HEK293 (cell line): ENCODE measurements around the gene CAMK2N2.
A peak's percentile ranks its signal among the peaks of the same experiment; 100 is the strongest.

Experiments used
- GLI4 ChIP-seq: fragments of 450-650 bp; formaldehyde crosslinking; IDR thresholded peaks from 2 replicates; pipeline ENCODE4 v1.5.1; 2016; ENCODE audit warnings: missing biosample characterization, missing genetic modification characterization
- KLF9 ChIP-seq: fragments of 450-650 bp; formaldehyde crosslinking; IDR thresholded peaks from 2 replicates; pipeline ENCODE4 v1.5.1; 2016; ENCODE audit warnings: missing biosample characterization, missing genetic modification characterization, low read depth
- PRDM10 ChIP-seq: fragments of 450-650 bp; formaldehyde crosslinking; IDR thresholded peaks from 2 replicates; pipeline ENCODE4 v1.5.1; 2016; ENCODE audit warnings: missing biosample characterization, missing genetic modification characterization
- REST ChIP-seq: fragments of 450-650 bp; formaldehyde crosslinking; IDR thresholded peaks from 2 replicates; pipeline ENCODE4 v1.5.1; 2016; ENCODE audit warnings: missing biosample characterization, missing genetic modification characterization
- SP3 ChIP-seq: fragments of 450-650 bp; formaldehyde crosslinking; IDR thresholded peaks from 2 replicates; pipeline ENCODE4 v1.5.1; 2016; ENCODE audit warnings: missing biosample characterization, missing genetic modification characterization
- ZBTB20 ChIP-seq: fragments of 450-650 bp; formaldehyde crosslinking; IDR thresholded peaks from 2 replicates; pipeline ENCODE4 v1.5.1; 2016; ENCODE audit warnings: missing biosample characterization, missing genetic modification characterization
- ZNF148 ChIP-seq: fragments of 450-650 bp; formaldehyde crosslinking; IDR thresholded peaks from 2 replicates; pipeline ENCODE4 v1.5.0; 2017; ENCODE audit warnings: missing biosample characterization, missing genetic modification characterization, borderline replicate concordance
- ZNF155 ChIP-seq: fragments of 450-650 bp; formaldehyde crosslinking; IDR thresholded peaks from 2 replicates; pipeline ENCODE4 v1.5.1; 2016; ENCODE audit warnings: missing biosample characterization, missing genetic modification characterization
- ZNF16 ChIP-seq: fragments of 450-650 bp; formaldehyde crosslinking; IDR thresholded peaks from 2 replicates; pipeline ENCODE4 v1.5.1; 2016; ENCODE audit warnings: low read depth, missing biosample characterization, missing genetic modification characterization
- ZNF341 ChIP-seq: fragments of 450-650 bp; formaldehyde crosslinking; IDR thresholded peaks from 2 replicates; pipeline ENCODE4; 2016; ENCODE audit warnings: low read depth, missing biosample characterization, missing genetic modification characterization
- ZNF558 ChIP-seq: fragments of 450-650 bp; formaldehyde crosslinking; IDR thresholded peaks from 2 replicates; pipeline ENCODE4 v1.5.1; 2016; ENCODE audit warnings: missing biosample characterization, missing genetic modification characterization
- ZNF560 ChIP-seq: fragments of 450-650 bp; formaldehyde crosslinking; IDR thresholded peaks from 2 replicates; pipeline ENCODE4 v1.5.1; 2017; ENCODE audit warnings: missing biosample characterization, missing genetic modification characterization, borderline replicate concordance
- ZNF658 ChIP-seq: fragments of 450-650 bp; formaldehyde crosslinking; IDR thresholded peaks from 2 replicates; pipeline ENCODE4; 2016; ENCODE audit warnings: missing biosample characterization, missing genetic modification characterization
- ZNF843 ChIP-seq: fragments of 450-650 bp; formaldehyde crosslinking; IDR thresholded peaks from 2 replicates; pipeline ENCODE4 v1.5.1; 2016; ENCODE audit warnings: missing biosample characterization, missing genetic modification characterization
- TF ChIP-seq, protein P1 (sequence below): fragments of 450-650 bp; formaldehyde crosslinking; IDR thresholded peaks from 2 replicates; pipeline ENCODE4 v1.5.1; 2016; ENCODE audit warnings: missing biosample characterization, missing genetic modification characterization, borderline replicate concordance
- TF ChIP-seq, protein P2 (sequence below): fragments of 450-650 bp; formaldehyde crosslinking; IDR thresholded peaks from 2 replicates; pipeline ENCODE4 v1.5.1; 2016; ENCODE audit warnings: missing biosample characterization, missing genetic modification characterization
- TF ChIP-seq, protein P3 (sequence below): fragments of 450-650 bp; formaldehyde crosslinking; optimal IDR thresholded peaks from 2 replicates; pipeline ENCODE3; 2016; ENCODE audit warnings: missing biosample characterization, mild to moderate bottlenecking, missing genetic modification characterization
- TF ChIP-seq, protein P4 (sequence below): fragments of 450-650 bp; formaldehyde crosslinking; IDR thresholded peaks from 2 replicates; pipeline ENCODE4 v1.5.1; 2017; ENCODE audit warnings: missing biosample characterization, missing genetic modification characterization

The CAMK2N2 gene

GRCh38 chr3:184249412-184250166 is 11.8 kb downstream of the CAMK2N2 start, which contains the start of gene EEF1AKMT4 (continued):
- TF ChIP-seq, protein P1, sequence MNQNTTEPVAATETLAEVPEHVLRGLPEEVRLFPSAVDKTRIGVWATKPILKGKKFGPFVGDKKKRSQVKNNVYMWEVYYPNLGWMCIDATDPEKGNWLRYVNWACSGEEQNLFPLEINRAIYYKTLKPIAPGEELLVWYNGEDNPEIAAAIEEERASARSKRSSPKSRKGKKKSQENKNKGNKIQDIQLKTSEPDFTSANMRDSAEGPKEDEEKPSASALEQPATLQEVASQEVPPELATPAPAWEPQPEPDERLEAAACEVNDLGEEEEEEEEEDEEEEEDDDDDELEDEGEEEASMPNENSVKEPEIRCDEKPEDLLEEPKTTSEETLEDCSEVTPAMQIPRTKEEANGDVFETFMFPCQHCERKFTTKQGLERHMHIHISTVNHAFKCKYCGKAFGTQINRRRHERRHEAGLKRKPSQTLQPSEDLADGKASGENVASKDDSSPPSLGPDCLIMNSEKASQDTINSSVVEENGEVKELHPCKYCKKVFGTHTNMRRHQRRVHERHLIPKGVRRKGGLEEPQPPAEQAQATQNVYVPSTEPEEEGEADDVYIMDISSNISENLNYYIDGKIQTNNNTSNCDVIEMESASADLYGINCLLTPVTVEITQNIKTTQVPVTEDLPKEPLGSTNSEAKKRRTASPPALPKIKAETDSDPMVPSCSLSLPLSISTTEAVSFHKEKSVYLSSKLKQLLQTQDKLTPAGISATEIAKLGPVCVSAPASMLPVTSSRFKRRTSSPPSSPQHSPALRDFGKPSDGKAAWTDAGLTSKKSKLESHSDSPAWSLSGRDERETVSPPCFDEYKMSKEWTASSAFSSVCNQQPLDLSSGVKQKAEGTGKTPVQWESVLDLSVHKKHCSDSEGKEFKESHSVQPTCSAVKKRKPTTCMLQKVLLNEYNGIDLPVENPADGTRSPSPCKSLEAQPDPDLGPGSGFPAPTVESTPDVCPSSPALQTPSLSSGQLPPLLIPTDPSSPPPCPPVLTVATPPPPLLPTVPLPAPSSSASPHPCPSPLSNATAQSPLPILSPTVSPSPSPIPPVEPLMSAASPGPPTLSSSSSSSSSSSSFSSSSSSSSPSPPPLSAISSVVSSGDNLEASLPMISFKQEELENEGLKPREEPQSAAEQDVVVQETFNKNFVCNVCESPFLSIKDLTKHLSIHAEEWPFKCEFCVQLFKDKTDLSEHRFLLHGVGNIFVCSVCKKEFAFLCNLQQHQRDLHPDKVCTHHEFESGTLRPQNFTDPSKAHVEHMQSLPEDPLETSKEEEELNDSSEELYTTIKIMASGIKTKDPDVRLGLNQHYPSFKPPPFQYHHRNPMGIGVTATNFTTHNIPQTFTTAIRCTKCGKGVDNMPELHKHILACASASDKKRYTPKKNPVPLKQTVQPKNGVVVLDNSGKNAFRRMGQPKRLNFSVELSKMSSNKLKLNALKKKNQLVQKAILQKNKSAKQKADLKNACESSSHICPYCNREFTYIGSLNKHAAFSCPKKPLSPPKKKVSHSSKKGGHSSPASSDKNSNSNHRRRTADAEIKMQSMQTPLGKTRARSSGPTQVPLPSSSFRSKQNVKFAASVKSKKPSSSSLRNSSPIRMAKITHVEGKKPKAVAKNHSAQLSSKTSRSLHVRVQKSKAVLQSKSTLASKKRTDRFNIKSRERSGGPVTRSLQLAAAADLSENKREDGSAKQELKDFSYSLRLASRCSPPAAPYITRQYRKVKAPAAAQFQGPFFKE (tag by site-specific recombination), result no peak
- TF ChIP-seq ZNF843 (tag by site-specific recombination) (no peak), ZNF148 (tag by site-specific recombination) (no peak), ZNF558 (tag by site-specific recombination) (no peak), REST (tag by site-specific recombination) (no peak), ZNF16 (tag by site-specific recombination) (no peak), ZNF658 (tag by site-specific recombination) (no peak), ZBTB20 (peak; percentile 87), KLF9 (tag by site-specific recombination) (peak; percentile 75; the same call in 1 of the 2 replicates), ZNF155 (tag by site-specific recombination) (no peak), ZNF341 (tag by site-specific recombination) (no peak; the same call in 1 of the 2 replicates), PRDM10 (tag by site-specific recombination) (peak; percentile 88), ZNF560 (tag by site-specific recombination) (no peak), GLI4 (tag by site-specific recombination) (no peak), SP3 (tag by site-specific recombination) (peak; percentile 69; the same call in 1 of the 2 replicates)
- TF ChIP-seq, protein P2, sequence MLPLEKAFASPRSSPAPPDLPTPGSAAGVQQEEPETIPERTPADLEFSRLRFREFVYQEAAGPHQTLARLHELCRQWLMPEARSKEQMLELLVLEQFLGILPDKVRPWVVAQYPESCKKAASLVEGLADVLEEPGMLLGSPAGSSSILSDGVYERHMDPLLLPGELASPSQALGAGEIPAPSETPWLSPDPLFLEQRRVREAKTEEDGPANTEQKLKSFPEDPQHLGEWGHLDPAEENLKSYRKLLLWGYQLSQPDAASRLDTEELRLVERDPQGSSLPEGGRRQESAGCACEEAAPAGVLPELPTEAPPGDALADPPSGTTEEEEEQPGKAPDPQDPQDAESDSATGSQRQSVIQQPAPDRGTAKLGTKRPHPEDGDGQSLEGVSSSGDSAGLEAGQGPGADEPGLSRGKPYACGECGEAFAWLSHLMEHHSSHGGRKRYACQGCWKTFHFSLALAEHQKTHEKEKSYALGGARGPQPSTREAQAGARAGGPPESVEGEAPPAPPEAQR, result no peak
- TF ChIP-seq, protein P3, sequence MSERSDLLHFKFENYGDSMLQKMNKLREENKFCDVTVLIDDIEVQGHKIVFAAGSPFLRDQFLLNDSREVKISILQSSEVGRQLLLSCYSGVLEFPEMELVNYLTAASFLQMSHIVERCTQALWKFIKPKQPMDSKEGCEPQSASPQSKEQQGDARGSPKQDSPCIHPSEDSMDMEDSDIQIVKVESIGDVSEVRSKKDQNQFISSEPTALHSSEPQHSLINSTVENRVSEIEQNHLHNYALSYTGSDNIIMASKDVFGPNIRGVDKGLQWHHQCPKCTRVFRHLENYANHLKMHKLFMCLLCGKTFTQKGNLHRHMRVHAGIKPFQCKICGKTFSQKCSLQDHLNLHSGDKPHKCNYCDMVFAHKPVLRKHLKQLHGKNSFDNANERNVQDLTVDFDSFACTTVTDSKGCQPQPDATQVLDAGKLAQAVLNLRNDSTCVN (tag by site-specific recombination), result peak; percentile 67
- TF ChIP-seq, protein P4, sequence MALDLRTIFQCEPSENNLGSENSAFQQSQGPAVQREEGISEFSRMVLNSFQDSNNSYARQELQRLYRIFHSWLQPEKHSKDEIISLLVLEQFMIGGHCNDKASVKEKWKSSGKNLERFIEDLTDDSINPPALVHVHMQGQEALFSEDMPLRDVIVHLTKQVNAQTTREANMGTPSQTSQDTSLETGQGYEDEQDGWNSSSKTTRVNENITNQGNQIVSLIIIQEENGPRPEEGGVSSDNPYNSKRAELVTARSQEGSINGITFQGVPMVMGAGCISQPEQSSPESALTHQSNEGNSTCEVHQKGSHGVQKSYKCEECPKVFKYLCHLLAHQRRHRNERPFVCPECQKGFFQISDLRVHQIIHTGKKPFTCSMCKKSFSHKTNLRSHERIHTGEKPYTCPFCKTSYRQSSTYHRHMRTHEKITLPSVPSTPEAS, result no peak
